G401 (cell line): ENCODE results near the gene SH2B3. TPM values are rescaled to one million over a fixed set of nuclear protein-coding genes. Genes with fewer than 3 reads are reported as not detected.
"Not testable (repeated sequence)": the region's sequence is repeated elsewhere in the genome, so short reads cannot be mapped to it uniquely, and the experiment has no call there.

Source experiments
- DNase-seq: peaks from one replicate; pipeline ENCODE4 v3.0.0-alpha.2; 2015; ENCODE audit warnings: low spot score
- in situ Hi-C: cut with HindIII; loops from 2 replicates; pipeline ENCODE4 v1.10.0; 2016; ENCODE audit warnings: low sequenced_read_pairs, mixed read lengths
- total RNA-seq: library from RNA; depleted of rRNA; stranded (reverse); fragments of >200 nt; shearing (Covaris generic); gene quantifications from 2 replicates; pipeline ENCODE4 v1.2.3, GENCODE V29; 2014; rRNA removed

The SH2B3 gene
- total RNA-seq, 1 experiment from 2014 or later, result 9.9 TPM

- DNase-seq, result no peak
- in situ Hi-C loops, result no loop called here
Observed at GRCh38 chr12:111488798-111489197, 83.1 kb downstream of the SH2B3 start.

- DNase-seq, in situ Hi-C loops: not testable (repeated sequence)
Observed at GRCh38 chr12:111492979-111493378, 87.3 kb downstream of the SH2B3 start.

GRCh38 chr12:111494676-111495075, 89.0 kb downstream of the SH2B3 start:
- no peak for DNase-seq
- in situ Hi-C loops, result no loop called here

Other genes with a start within 250 kb of the SH2B3 start
- gene PHETA1, start 36.8 kb upstream of the SH2B3 start, total RNA-seq, result 10.3 and 16.9 TPM in 2 replicates
- 11.3 and 22.7 TPM in 2 replicates for gene ATXN2, start 193.4 kb downstream of the SH2B3 start, total RNA-seq